ENCODE results near the gene TAF1A. TPM values are rescaled to one million over a fixed set of nuclear protein-coding genes. Genes with fewer than 3 reads are reported as not detected.

Gene TAF1A
- total RNA-seq, 1 experiment from 2014 or later = 14.8 TPM

DNA sequence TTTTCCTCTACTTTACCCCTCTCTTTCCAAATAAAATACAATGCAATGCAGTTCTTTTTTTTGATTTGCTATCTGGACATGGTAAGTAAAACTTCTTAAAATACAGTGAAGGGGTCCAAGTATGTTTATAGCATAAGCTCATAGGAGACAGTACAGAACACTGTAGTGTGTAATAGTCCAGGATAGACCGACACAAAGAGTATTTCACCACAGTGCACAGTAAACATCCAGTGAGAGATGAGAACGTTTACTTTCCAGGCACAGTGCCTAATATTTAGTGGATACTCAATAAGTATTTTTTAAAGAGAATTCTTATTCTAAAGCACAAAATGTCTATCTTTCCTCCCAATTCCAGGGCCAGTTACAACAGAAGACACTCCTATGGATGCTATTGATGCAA, 43.0 kb upstream of the TAF1A start:
- CTCF ChIA-PET = no interaction called here
- H3K27ac Mint-ChIP-seq (ENCODE audit: unreplicated experiment) = no peak overlapping the region

GRCh38 chr1:222631611-222632208, 42.0 kb upstream of the TAF1A start:
- H3K4me1 ChIP-seq = no peaks in the 10 kb centered on the region
- no peak for DNase-seq
- Mint-ChIP-seq H3K4me1 (ENCODE audit: low read depth, unreplicated experiment) (no peaks in the 10 kb centered on the region), H3K9me3 (ENCODE audit: unreplicated experiment) (no peaks in the 10 kb centered on the region), H3K4me3 (ENCODE audit: unreplicated experiment) (no peak overlapping the region), H3K36me3 (ENCODE audit: insufficient read depth, unreplicated experiment) (peaks cover 22% of the 10 kb centered on the region), H3K27me3 (ENCODE audit: insufficient read depth, unreplicated experiment) (no peaks in the 10 kb centered on the region), H3K27ac (ENCODE audit: unreplicated experiment) (no peak overlapping the region)
- CTCF ChIA-PET = no interaction called here
- POLR2A ChIA-PET = no interaction called here
- no peaks in the 10 kb centered on the region for H3K9me3 ChIP-seq
- H3K27me3 ChIP-seq (replicated peaks; ENCODE audit: control insufficient read depth, insufficient read depth, low read length) = no peaks in the 10 kb centered on the region
- no peak overlapping the region for H3K4me3 ChIP-seq (ENCODE audit: low read depth, low read length)
- TF ChIP-seq, protein P1, sequence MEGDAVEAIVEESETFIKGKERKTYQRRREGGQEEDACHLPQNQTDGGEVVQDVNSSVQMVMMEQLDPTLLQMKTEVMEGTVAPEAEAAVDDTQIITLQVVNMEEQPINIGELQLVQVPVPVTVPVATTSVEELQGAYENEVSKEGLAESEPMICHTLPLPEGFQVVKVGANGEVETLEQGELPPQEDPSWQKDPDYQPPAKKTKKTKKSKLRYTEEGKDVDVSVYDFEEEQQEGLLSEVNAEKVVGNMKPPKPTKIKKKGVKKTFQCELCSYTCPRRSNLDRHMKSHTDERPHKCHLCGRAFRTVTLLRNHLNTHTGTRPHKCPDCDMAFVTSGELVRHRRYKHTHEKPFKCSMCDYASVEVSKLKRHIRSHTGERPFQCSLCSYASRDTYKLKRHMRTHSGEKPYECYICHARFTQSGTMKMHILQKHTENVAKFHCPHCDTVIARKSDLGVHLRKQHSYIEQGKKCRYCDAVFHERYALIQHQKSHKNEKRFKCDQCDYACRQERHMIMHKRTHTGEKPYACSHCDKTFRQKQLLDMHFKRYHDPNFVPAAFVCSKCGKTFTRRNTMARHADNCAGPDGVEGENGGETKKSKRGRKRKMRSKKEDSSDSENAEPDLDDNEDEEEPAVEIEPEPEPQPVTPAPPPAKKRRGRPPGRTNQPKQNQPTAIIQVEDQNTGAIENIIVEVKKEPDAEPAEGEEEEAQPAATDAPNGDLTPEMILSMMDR (IDR thresholded peaks at IDR 0.05; ENCODE audit: insufficient read depth in 1 of 2, low read depth in 1 of 2, low read length in 1 of 2, severe bottlenecking in 1 of 2, unreplicated experiment in 1 of 2) = no peak
- BruUV-seq (replicated peaks) = no TSS peak
- intact Hi-C loops (cut with micrococcal nuclease; ENCODE audit: unreplicated experiment) = no loop called here
- no peaks in the 10 kb centered on the region; the same call in 1 of the 2 replicates for H3K36me3 ChIP-seq (ENCODE audit: control insufficient read depth, insufficient read depth, low read length)

More for the DNA sequence above, 43.0 kb upstream of the TAF1A start:
- Histone ChIP-seq H3K9me3 (no peaks in the 10 kb centered on the region), H3K4me1 (no peaks in the 10 kb centered on the region), H3K27me3 (replicated peaks; ENCODE audit: control insufficient read depth, insufficient read depth, low read length) (no peaks in the 10 kb centered on the region), H3K4me3 (ENCODE audit: low read depth, low read length) (no peak overlapping the region), H3K36me3 (ENCODE audit: control insufficient read depth, insufficient read depth, low read length) (no peaks in the 10 kb centered on the region; the same call in 1 of the 2 replicates)
- intact Hi-C loops (cut with micrococcal nuclease; ENCODE audit: unreplicated experiment) = no loop called here
- Mint-ChIP-seq H3K27me3 (ENCODE audit: insufficient read depth, unreplicated experiment) (no peaks in the 10 kb centered on the region), H3K4me1 (ENCODE audit: low read depth, unreplicated experiment) (no peaks in the 10 kb centered on the region), H3K36me3 (ENCODE audit: insufficient read depth, unreplicated experiment) (peaks cover 24% of the 10 kb centered on the region), H3K9me3 (ENCODE audit: unreplicated experiment) (no peaks in the 10 kb centered on the region), H3K4me3 (ENCODE audit: unreplicated experiment) (no peak overlapping the region)
- no peak for DNase-seq
- POLR2A ChIA-PET = no interaction called here
- TF ChIP-seq, protein P1 (IDR thresholded peaks at IDR 0.05; ENCODE audit: insufficient read depth in 1 of 2, low read depth in 1 of 2, low read length in 1 of 2, severe bottlenecking in 1 of 2, unreplicated experiment in 1 of 2) = no peak
- BruUV-seq (replicated peaks) = no TSS peak

GRCh38 chr1:222629921-222630535, 40.3 kb upstream of the TAF1A start:
- Mint-ChIP-seq H3K4me1 (ENCODE audit: low read depth, unreplicated experiment) (no peaks in the 10 kb centered on the region), H3K9me3 (ENCODE audit: unreplicated experiment) (no peaks in the 10 kb centered on the region), H3K4me3 (ENCODE audit: unreplicated experiment) (no peak overlapping the region), H3K27me3 (ENCODE audit: insufficient read depth, unreplicated experiment) (no peaks in the 10 kb centered on the region), H3K27ac (ENCODE audit: unreplicated experiment) (no peak overlapping the region), H3K36me3 (ENCODE audit: insufficient read depth, unreplicated experiment) (peaks cover 20% of the 10 kb centered on the region)
- intact Hi-C loops (cut with micrococcal nuclease; ENCODE audit: unreplicated experiment) = no loop called here
- Histone ChIP-seq H3K9me3 (no peaks in the 10 kb centered on the region), H3K27me3 (replicated peaks; ENCODE audit: control insufficient read depth, insufficient read depth, low read length) (no peaks in the 10 kb centered on the region), H3K4me1 (no peaks in the 10 kb centered on the region), H3K4me3 (ENCODE audit: low read depth, low read length) (no peak overlapping the region), H3K36me3 (ENCODE audit: control insufficient read depth, insufficient read depth, low read length) (no peaks in the 10 kb centered on the region; the same call in 1 of the 2 replicates)
- CTCF ChIA-PET = no interaction called here
- TF ChIP-seq, protein P1 (IDR thresholded peaks at IDR 0.05; ENCODE audit: insufficient read depth in 1 of 2, low read depth in 1 of 2, low read length in 1 of 2, severe bottlenecking in 1 of 2, unreplicated experiment in 1 of 2) = no peak
- no peak for DNase-seq
- no TSS peak for BruUV-seq (replicated peaks)
- POLR2A ChIA-PET = no interaction called here
